Astrocyte (in vitro differentiated cells and primary cell): Measurements from ENCODE around the gene NME5. TPM values are rescaled to one million over a fixed set of nuclear protein-coding genes. Genes with fewer than 3 reads are reported as not detected.

ENCODE experiments used
- DNase-seq: peaks from one replicate; pipeline ENCODE4 v3.0.0-alpha.2; 2010; ENCODE audit warnings: low read depth
- FAIRE-seq: peaks from 2 replicates; lab custom pipeline; 2011; peaks lifted over from hg19 to GRCh38; lab: Jason Lieb, UNC
- H2AFZ ChIP-seq: 2 replicates; pipeline ENCODE4 v1.6.0; 2012; ENCODE audit warnings: low read depth, low read length, inconsistent platforms
- H3K27ac ChIP-seq: 2 replicates; pipeline ENCODE4 v1.5.1; 2011; ENCODE audit warnings: low read depth, low read length, inconsistent platforms
- H3K27me3 ChIP-seq: 2 replicates; pipeline ENCODE4 v1.6.0; 2011; ENCODE audit warnings: low read length, inconsistent platforms; ENCODE audit not compliant: insufficient read depth
- H3K36me3 ChIP-seq: 2 replicates; pipeline ENCODE4 v1.5.1; 2011; ENCODE audit warnings: low read length, inconsistent platforms; ENCODE audit not compliant: insufficient read depth
- H3K4me1 ChIP-seq: 2 replicates; pipeline ENCODE4 v1.5.1; 2011; ENCODE audit warnings: low read length, inconsistent platforms; ENCODE audit not compliant: insufficient read depth
- H3K4me2 ChIP-seq: 2 replicates; pipeline ENCODE4 v1.6.0; 2012; ENCODE audit warnings: low read length, inconsistent platforms
- H3K4me3 ChIP-seq: 2 replicates; pipeline ENCODE4 v1.5.1; 2011; ENCODE audit warnings: low read depth, mild to moderate bottlenecking, low read length, inconsistent platforms; ENCODE audit not compliant: insufficient read depth
- H3K79me2 ChIP-seq: 2 replicates; pipeline ENCODE4 v1.6.0; 2012; ENCODE audit warnings: mild to moderate bottlenecking, low read length, inconsistent platforms; ENCODE audit not compliant: insufficient read depth
- H3K9ac ChIP-seq: 2 replicates; pipeline ENCODE4 v1.6.0; 2012; ENCODE audit warnings: mild to moderate bottlenecking, low read length, inconsistent platforms
- H3K9me3 ChIP-seq: 2 replicates; pipeline ENCODE4 v1.5.1; 2012; ENCODE audit warnings: low read depth, mild to moderate bottlenecking, low read length, inconsistent platforms; ENCODE audit not compliant: insufficient read depth
- H4K20me1 ChIP-seq: 2 replicates; pipeline ENCODE4 v1.6.0; 2012; ENCODE audit warnings: low read length, inconsistent platforms; ENCODE audit not compliant: insufficient read depth
- H3K27ac Mint-ChIP-seq: one replicate; pipeline ENCODE4 v1.8.0; 2021; ENCODE audit warnings: mild to moderate bottlenecking, mixed read lengths; ENCODE audit not compliant: unreplicated experiment
- H3K27me3 Mint-ChIP-seq: one replicate; pipeline ENCODE4 v1.8.0; 2021; ENCODE audit warnings: low read depth, mixed read lengths; ENCODE audit not compliant: unreplicated experiment
- H3K36me3 Mint-ChIP-seq: one replicate; pipeline ENCODE4 v1.8.0; 2021; ENCODE audit warnings: low read depth, mixed read lengths; ENCODE audit not compliant: unreplicated experiment
- H3K4me1 Mint-ChIP-seq: one replicate; pipeline ENCODE4 v1.8.0; 2021; ENCODE audit warnings: low read depth, mixed read lengths; ENCODE audit not compliant: unreplicated experiment
- H3K4me3 Mint-ChIP-seq: one replicate; pipeline ENCODE4 v1.8.0; 2021; ENCODE audit warnings: mild to moderate bottlenecking, moderate library complexity, mixed read lengths; ENCODE audit not compliant: unreplicated experiment
- H3K9me3 Mint-ChIP-seq: one replicate; pipeline ENCODE4 v1.8.0; 2021; ENCODE audit warnings: mild to moderate bottlenecking, mixed read lengths; ENCODE audit not compliant: unreplicated experiment
- EZH2 ChIP-seq: IDR thresholded peaks from 2 replicates; pipeline ENCODE4 v1.6.1; 2012; ENCODE audit warnings: mild to moderate bottlenecking, low read length, inconsistent platforms; ENCODE audit not compliant: insufficient read depth
- total RNA-seq: library from RNA; stranded (reverse); gene quantifications from 2 replicates; pipeline ENCODE4 v1.2.1, GENCODE V29; 2021
- TF ChIP-seq, protein P1 (sequence below): IDR thresholded peaks from 2 replicates; pipeline ENCODE4 v1.5.1; 2011; ENCODE audit warnings: low read depth, mild to moderate bottlenecking, inconsistent platforms, low read length, moderate library complexity; ENCODE audit not compliant: insufficient read depth

NME5 gene
- total RNA-seq, 1 donor from 2014 or later, result 3.2 TPM

DNA sequence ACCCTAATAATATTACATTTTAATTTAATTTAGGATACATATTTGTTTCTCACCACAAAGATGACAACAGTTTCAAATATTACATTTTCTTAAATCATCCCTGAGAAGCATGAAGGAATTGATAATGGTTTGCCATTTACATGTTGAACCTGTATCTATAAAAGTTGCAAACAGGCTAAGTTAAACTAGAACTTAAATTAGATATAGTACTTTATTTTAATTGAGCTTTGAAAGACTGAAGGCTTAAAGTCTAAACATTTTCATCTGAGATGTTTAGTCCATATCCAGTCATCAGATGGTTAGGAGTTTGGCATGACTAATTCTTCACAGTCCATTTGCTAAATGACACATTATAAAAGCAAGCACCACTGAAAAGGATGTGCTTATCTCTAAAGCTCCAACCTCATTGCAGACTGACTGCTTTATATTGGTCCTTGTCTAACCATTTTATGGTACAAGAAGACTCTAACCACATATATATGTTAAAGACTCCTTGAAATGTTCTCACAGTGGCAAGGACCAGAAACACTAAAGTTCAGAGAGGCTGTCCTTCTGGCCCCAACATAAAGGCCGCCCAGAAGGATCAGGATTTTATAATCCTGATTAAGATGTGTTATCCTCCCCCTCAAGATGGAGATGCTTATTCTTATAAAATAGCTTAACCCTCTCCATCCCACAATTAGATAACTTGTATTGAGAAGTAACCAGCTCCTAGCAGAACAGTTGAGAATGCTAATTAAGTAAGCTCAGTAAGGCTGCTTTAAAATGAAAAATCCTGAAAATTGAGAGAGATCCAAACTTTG, 29.6 kb downstream of the NME5 start:
- H3K4me3 ChIP-seq, result no peak overlapping the region
- H3K27me3 ChIP-seq, result no peaks in the 10 kb centered on the region
- TF ChIP-seq EZH2, result no peak
- TF ChIP-seq, protein P1, sequence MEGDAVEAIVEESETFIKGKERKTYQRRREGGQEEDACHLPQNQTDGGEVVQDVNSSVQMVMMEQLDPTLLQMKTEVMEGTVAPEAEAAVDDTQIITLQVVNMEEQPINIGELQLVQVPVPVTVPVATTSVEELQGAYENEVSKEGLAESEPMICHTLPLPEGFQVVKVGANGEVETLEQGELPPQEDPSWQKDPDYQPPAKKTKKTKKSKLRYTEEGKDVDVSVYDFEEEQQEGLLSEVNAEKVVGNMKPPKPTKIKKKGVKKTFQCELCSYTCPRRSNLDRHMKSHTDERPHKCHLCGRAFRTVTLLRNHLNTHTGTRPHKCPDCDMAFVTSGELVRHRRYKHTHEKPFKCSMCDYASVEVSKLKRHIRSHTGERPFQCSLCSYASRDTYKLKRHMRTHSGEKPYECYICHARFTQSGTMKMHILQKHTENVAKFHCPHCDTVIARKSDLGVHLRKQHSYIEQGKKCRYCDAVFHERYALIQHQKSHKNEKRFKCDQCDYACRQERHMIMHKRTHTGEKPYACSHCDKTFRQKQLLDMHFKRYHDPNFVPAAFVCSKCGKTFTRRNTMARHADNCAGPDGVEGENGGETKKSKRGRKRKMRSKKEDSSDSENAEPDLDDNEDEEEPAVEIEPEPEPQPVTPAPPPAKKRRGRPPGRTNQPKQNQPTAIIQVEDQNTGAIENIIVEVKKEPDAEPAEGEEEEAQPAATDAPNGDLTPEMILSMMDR, result no peak
- Mint-ChIP-seq H3K27me3 (peaks cover 4% of the 10 kb centered on the region), H3K4me1 (peaks cover 18% of the 10 kb centered on the region), H3K4me3 (no peak overlapping the region), H3K27ac (no peak overlapping the region), H3K9me3 (no peaks in the 10 kb centered on the region), H3K36me3 (no peaks in the 10 kb centered on the region)
- no peak overlapping the region for H3K4me2 ChIP-seq
- peak; percentile 46 for DNase-seq
- H3K36me3 ChIP-seq, result no peaks in the 10 kb centered on the region
- H2AFZ ChIP-seq, result no peak overlapping the region
- no peak overlapping the region for H3K27ac ChIP-seq
- no peak overlapping the region for H3K9ac ChIP-seq
- H3K4me1 ChIP-seq, result peaks cover 12% of the 10 kb centered on the region
- no peaks in the 10 kb centered on the region for H4K20me1 ChIP-seq
- H3K79me2 ChIP-seq, result no peaks in the 10 kb centered on the region
- no peak for FAIRE-seq
- no peaks in the 10 kb centered on the region for H3K9me3 ChIP-seq

DNA sequence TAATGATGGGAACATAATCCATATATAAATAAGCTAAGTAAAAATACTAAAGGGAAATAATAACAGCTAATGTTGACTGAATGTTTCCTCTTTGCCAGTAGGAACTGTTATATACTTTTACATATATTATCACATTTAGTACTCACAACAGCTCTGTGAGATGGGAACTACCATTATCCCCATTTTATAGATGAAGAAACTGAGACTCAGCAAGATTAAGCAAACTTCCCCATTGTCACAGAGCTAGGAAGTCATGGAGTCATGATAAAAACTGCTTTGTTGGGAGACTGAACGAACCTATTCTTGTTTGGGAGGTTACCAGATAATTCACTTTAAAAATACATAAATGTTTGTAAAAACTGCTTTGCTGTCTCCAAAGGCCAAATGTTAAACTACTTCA, 32.0 kb downstream of the NME5 start:
- Histone ChIP-seq H3K79me2 (no peaks in the 10 kb centered on the region), H3K4me2 (no peak overlapping the region), H4K20me1 (no peaks in the 10 kb centered on the region), H3K4me3 (no peak overlapping the region), H3K27ac (no peak overlapping the region), H3K9me3 (no peaks in the 10 kb centered on the region), H2AFZ (no peak overlapping the region), H3K27me3 (peaks cover 10% of the 10 kb centered on the region), H3K4me1 (peaks cover 12% of the 10 kb centered on the region), H3K9ac (no peak overlapping the region), H3K36me3 (no peaks in the 10 kb centered on the region)
- DNase-seq (no peak), FAIRE-seq (no peak)
- H3K4me1 Mint-ChIP-seq, result peaks cover 18% of the 10 kb centered on the region
- H3K27me3 Mint-ChIP-seq, result peaks cover 10% of the 10 kb centered on the region
- no peaks in the 10 kb centered on the region for H3K36me3 Mint-ChIP-seq
- H3K4me3 Mint-ChIP-seq, result no peak overlapping the region
- no peaks in the 10 kb centered on the region for H3K9me3 Mint-ChIP-seq
- H3K27ac Mint-ChIP-seq, result no peak overlapping the region
- TF ChIP-seq, protein P1, result no peak
- TF ChIP-seq EZH2, result no peak

DNA sequence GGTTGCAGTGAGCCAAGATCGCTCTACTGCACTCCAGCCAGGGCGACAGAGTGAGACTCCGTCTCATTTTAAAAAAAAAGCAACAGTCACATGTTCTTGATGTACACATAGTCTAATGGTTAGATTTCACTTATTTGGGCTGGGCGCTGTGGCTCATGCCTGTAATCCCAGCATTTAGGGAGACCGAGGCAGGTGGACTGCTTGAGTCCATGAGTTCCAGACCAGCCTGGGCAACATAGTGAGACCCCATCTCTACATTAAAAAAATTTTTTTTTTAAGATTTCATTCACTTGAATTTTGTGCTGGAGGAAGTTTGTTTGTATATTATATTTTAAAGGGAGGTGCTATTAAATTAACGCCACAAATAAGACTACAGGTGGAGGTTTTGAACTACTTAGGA, 33.5 kb downstream of the NME5 start:
- peaks cover 18% of the 10 kb centered on the region for H3K27me3 Mint-ChIP-seq
- Histone ChIP-seq H3K4me2 (no peak overlapping the region), H3K4me3 (no peak overlapping the region), H3K79me2 (no peaks in the 10 kb centered on the region), H4K20me1 (no peaks in the 10 kb centered on the region), H3K9me3 (no peaks in the 10 kb centered on the region), H3K36me3 (no peaks in the 10 kb centered on the region), H2AFZ (no peak overlapping the region), H3K27ac (no peak overlapping the region), H3K9ac (no peak overlapping the region), H3K27me3 (peaks cover 10% of the 10 kb centered on the region), H3K4me1 (peaks cover 4% of the 10 kb centered on the region)
- H3K9me3 Mint-ChIP-seq, result no peaks in the 10 kb centered on the region
- no peak for DNase-seq
- no peak overlapping the region for H3K4me3 Mint-ChIP-seq
- no peak overlapping the region for H3K27ac Mint-ChIP-seq
- TF ChIP-seq, protein P1, result no peak
- TF ChIP-seq EZH2, result no peak
- no peak for FAIRE-seq
- no peaks in the 10 kb centered on the region for H3K36me3 Mint-ChIP-seq
- peaks cover 6% of the 10 kb centered on the region for H3K4me1 Mint-ChIP-seq
